Parathyroid adenoma (tissue), 2 donors: Measurements from ENCODE around the gene ABLIM1.

Experiments
- H2AFZ ChIP-seq: fragments of 300-600 bp; sonication (generic); one replicate; pipeline ENCODE4 v1.7.0; 2017; ENCODE audit warnings: antibody characterized with exemption, mild to moderate bottlenecking
- H3K27ac ChIP-seq: fragments of 300-600 bp; sonication (generic); one replicate; pipeline ENCODE4 v1.7.0; 2017
- H3K27me3 ChIP-seq: fragments of 300-600 bp; sonication (generic); one replicate; pipeline ENCODE4 v1.7.0; 2017; ENCODE audit warnings: low read length; ENCODE audit not compliant: control insufficient read depth, insufficient read depth
- H3K36me3 ChIP-seq: fragments of 300-600 bp; sonication (generic); one replicate; pipeline ENCODE4 v1.7.0; 2017; ENCODE audit warnings: low read length; ENCODE audit not compliant: control insufficient read depth, insufficient read depth
- H3K4me1 ChIP-seq: fragments of 300-600 bp; sonication (generic); one replicate; pipeline ENCODE4 v1.7.0; 2017; ENCODE audit warnings: control low read depth
- H3K4me2 ChIP-seq: fragments of 300-600 bp; sonication (generic); one replicate; pipeline ENCODE4 v1.7.0; 2017; ENCODE audit warnings: low read length
- H3K4me3 ChIP-seq: fragments of 300-600 bp; sonication (generic); one replicate; pipeline ENCODE4 v1.7.0; 2017; ENCODE audit warnings: low read depth, low read length
- H3K79me2 ChIP-seq: fragments of 300-600 bp; sonication (generic); one replicate; pipeline ENCODE4 v1.7.0; 2017; ENCODE audit warnings: control low read depth
- H3K9ac ChIP-seq: fragments of 300-600 bp; sonication (generic); one replicate; pipeline ENCODE4 v1.7.0; 2017; ENCODE audit warnings: mild to moderate bottlenecking
- H3K9me3 ChIP-seq: fragments of 300-600 bp; sonication (generic); one replicate; pipeline ENCODE4 v1.7.0; 2017; ENCODE audit warnings: low read length; ENCODE audit not compliant: control insufficient read depth
- TF ChIP-seq, protein P1 (sequence below): fragments of 300-600 bp; sonication (generic); IDR thresholded peaks from one replicate; pipeline ENCODE4 v1.7.0; 2017; ENCODE audit warnings: antibody characterized with exemption, mild to moderate bottlenecking
- donor health status: primary hyperparathyroidism.

The ABLIM1 gene

DNA sequence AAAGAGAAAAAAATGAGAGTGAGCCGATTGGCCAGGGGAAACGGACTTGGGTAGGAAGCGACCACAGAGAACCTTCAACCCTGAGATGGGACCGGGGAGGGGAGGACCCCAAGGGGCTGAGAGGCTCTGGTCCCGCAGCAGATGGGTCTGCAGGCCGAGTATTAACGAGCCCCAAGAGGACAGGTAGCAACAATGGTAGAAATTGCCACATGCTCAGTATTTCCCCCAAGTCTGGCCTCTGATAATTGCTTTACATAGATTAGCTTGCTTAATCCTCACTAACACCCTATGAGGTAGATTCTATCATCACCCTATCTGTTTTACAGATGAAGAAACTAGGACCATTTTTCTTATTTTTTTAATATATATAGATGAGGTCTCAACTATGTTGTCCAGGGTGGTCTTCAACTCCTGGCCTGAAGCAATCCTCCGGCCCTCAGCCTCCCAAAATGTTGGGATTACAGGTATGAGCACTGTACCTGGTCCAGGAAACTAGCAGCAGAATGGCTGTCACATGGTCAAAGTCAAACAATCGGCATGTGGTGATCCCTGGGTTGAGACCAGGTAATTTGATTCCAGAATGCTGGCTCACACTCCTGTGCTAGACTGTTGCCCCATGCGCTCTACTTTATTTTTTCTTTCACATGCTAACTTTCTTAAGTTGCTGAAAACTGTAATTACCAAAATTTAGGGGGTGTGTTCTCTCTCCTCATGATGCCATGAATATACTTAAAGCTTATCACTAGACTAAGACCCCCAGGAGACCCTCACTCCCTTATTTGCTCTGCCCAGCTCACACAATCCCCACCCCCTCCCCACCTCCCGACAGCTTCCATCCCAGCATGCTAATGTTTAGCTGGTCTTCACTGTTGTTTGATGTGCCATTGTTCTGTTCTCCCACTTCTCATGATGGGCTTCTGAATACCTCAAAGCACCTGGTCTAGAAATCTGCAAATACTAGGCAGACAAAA lies 185.9 kb downstream of the ABLIM1 start:
- TF ChIP-seq, protein P1, sequence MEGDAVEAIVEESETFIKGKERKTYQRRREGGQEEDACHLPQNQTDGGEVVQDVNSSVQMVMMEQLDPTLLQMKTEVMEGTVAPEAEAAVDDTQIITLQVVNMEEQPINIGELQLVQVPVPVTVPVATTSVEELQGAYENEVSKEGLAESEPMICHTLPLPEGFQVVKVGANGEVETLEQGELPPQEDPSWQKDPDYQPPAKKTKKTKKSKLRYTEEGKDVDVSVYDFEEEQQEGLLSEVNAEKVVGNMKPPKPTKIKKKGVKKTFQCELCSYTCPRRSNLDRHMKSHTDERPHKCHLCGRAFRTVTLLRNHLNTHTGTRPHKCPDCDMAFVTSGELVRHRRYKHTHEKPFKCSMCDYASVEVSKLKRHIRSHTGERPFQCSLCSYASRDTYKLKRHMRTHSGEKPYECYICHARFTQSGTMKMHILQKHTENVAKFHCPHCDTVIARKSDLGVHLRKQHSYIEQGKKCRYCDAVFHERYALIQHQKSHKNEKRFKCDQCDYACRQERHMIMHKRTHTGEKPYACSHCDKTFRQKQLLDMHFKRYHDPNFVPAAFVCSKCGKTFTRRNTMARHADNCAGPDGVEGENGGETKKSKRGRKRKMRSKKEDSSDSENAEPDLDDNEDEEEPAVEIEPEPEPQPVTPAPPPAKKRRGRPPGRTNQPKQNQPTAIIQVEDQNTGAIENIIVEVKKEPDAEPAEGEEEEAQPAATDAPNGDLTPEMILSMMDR, result no peak
- H3K27me3 ChIP-seq, result no peaks in the 10 kb centered on the region
- no peak overlapping the region for H3K9ac ChIP-seq
- no peaks in the 10 kb centered on the region for H3K4me1 ChIP-seq
- H3K4me3 ChIP-seq, result no peak overlapping the region
- no peak overlapping the region for H3K27ac ChIP-seq
- no peaks in the 10 kb centered on the region for H3K79me2 ChIP-seq
- H3K36me3 ChIP-seq, result no peaks in the 10 kb centered on the region
- H2AFZ ChIP-seq, result no peak overlapping the region
- no peaks in the 10 kb centered on the region for H3K9me3 ChIP-seq
- no peak overlapping the region for H3K4me2 ChIP-seq

DNA sequence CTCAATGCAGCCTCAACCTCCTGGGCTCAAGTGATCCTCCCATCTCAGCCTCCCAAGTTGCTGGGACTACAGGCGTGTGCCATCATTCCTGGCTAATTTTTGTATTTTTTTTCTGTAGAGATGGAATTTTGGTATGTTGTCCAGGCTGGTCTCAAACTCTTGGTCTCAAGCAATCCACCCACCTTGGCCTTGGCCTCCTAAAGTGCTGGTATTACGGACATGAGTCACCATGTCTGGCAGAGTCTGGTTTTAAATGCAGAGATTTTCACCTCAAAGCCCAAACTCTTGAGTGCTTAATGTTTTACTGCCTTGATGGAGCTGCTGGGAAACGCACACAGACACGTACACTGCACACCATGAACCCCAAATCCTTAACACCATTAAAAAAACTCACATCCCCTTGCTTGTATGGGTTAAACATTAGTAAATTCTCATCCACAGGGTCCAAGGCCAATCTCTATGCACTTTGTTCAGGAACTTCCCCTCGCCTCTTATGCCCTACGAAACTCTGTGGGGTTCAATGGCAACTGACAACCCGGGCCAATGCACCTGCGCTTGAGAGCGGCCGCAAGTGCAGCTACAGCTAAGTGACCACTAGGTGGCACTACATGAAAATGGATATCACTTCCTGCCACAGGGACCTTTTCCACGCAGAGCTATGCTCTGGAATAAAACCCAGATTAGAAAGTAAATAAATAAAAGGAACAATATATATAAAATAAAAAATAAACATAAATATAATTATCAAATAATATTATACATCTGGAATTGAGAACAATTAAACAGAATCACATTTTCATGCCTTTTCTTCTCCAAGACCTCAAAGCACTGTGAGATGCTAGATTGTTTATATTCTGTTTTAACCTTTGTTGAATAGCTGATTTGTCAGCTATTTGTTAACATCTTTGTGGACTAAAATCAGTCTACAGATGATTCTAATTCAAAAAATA lies 186.8 kb downstream of the ABLIM1 start:
- Histone ChIP-seq H3K4me1 (no peaks in the 10 kb centered on the region), H3K79me2 (no peaks in the 10 kb centered on the region), H3K4me2 (no peak overlapping the region), H3K9ac (no peak overlapping the region), H3K27ac (no peak overlapping the region), H3K36me3 (no peaks in the 10 kb centered on the region), H3K9me3 (no peaks in the 10 kb centered on the region), H2AFZ (no peak overlapping the region), H3K27me3 (no peaks in the 10 kb centered on the region), H3K4me3 (no peak overlapping the region)
- TF ChIP-seq, protein P1, result peak; percentile 91

- Histone ChIP-seq H3K9ac (no peak overlapping the region), H3K4me1 (no peaks in the 10 kb centered on the region), H3K79me2 (no peaks in the 10 kb centered on the region), H3K9me3 (no peaks in the 10 kb centered on the region), H3K36me3 (no peaks in the 10 kb centered on the region), H2AFZ (no peak overlapping the region), H3K27ac (no peak overlapping the region), H3K4me3 (no peak overlapping the region), H3K27me3 (no peaks in the 10 kb centered on the region), H3K4me2 (no peak overlapping the region)
- TF ChIP-seq, protein P1, result no peak
Measured at GRCh38 chr10:114470361-114470760, 187.7 kb downstream of the ABLIM1 start.

DNA sequence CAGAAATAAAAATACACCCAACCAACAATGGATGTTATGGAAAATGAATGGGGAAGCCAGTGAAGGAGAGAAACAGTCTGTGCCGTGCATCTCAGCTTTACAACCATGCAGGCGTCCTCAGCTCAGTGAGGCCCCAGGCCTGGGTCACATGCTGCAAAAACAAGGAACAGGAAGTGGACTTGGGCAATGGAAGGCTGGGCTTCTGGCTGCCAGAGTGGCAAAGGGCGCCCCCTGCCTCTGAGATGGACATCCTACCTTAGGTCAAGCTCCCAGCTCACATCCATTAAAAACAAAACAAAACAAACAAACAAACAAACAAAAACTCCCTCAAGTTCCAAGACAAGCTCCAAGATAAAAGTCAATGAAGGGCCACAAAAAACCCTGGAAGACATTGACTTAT lies 199.1 kb downstream of the ABLIM1 start:
- TF ChIP-seq, protein P1, result peak; percentile 56
- Histone ChIP-seq H3K9me3 (no peaks in the 10 kb centered on the region), H3K27ac (no peak overlapping the region), H3K9ac (no peak overlapping the region), H3K4me2 (no peak overlapping the region), H3K36me3 (no peaks in the 10 kb centered on the region), H2AFZ (no peak overlapping the region), H3K4me1 (no peaks in the 10 kb centered on the region), H3K4me3 (no peak overlapping the region), H3K27me3 (no peaks in the 10 kb centered on the region), H3K79me2 (no peaks in the 10 kb centered on the region)
